HepG2 (cell line): ENCODE measurements around the gene ARFGEF2. TPM values are rescaled to one million over a fixed set of nuclear protein-coding genes. Genes with fewer than 3 reads are reported as not detected.
A peak's percentile ranks its signal among the peaks of the same experiment; 100 is the strongest.

ENCODE experiments used
- MYC ChIP-seq: sonication (generic); formaldehyde crosslinking; IDR thresholded peaks from 2 replicates; pipeline ENCODE4 v1.9.0; 2021; ENCODE audit warnings: missing genetic modification reagents, borderline replicate concordance
- POLR2A ChIP-seq, 2 experiments: IDR thresholded peaks; 2 replicates each; pipeline ENCODE4 v1.6.1; 2011; ENCODE audit warnings: low read depth in 2 of 2, low read length in 2 of 2, mild to moderate bottlenecking in 1 of 2, moderate library complexity in 1 of 2; ENCODE audit not compliant: insufficient read depth in 1 of 2
- ZBTB38 ChIP-seq: sonication (generic); formaldehyde crosslinking; IDR thresholded peaks from 2 replicates; pipeline ENCODE4 v1.5.1; 2020; ENCODE audit warnings: mild to moderate bottlenecking, missing genetic modification reagents
- ZNF296 ChIP-seq: sonication (generic); formaldehyde crosslinking; conservative IDR thresholded peaks from 2 replicates; pipeline ENCODE4 v1.5.0; 2020; ENCODE audit warnings: mild to moderate bottlenecking, missing genetic modification reagents
- ZNF563 ChIP-seq: sonication (generic); formaldehyde crosslinking; IDR thresholded peaks from 2 replicates; pipeline ENCODE4 v1.8.0; 2022; ENCODE audit warnings: mild to moderate bottlenecking, moderate library complexity, missing genetic modification reagents
- ZNF616 ChIP-seq: sonication (generic); formaldehyde crosslinking; IDR thresholded peaks from 2 replicates; pipeline ENCODE4 v1.5.0; 2020; ENCODE audit warnings: low read depth, mild to moderate bottlenecking, missing genetic modification reagents
- ZNF619 ChIP-seq: sonication (generic); formaldehyde crosslinking; IDR thresholded peaks from 2 replicates; pipeline ENCODE4 v1.4.0; 2020; ENCODE audit warnings: mild to moderate bottlenecking, missing genetic modification reagents
- ZNF781 ChIP-seq: sonication (generic); formaldehyde crosslinking; IDR thresholded peaks from 2 replicates; pipeline ENCODE4 v1.5.1; 2020; ENCODE audit warnings: borderline replicate concordance, mild to moderate bottlenecking, missing genetic modification reagents; ENCODE audit errors: not compliant biosample characterization
- ZNF891 ChIP-seq: sonication (generic); formaldehyde crosslinking; IDR thresholded peaks from 2 replicates; pipeline ENCODE4 v1.5.0; 2020; ENCODE audit warnings: mild to moderate bottlenecking, missing genetic modification reagents
- polyA plus RNA-seq, 8 experiments: library from polyadenylated mRNA; depleted of rRNA in 3 of 8; stranded (reverse) in 7 of 8; unstranded in 1 of 8; fragments of >200 nt; fragmentation: Illumina TruSeq in 4 of 8; extraction: Trizol in 4 of 8; gene quantifications; 2 replicates each; pipeline versions ENCODE4 v1.2.1 to v1.2.3, GENCODE V29; 2011 to 2016; ENCODE audit warnings: low read depth in 4 of 8, missing spikeins in 1 of 8, mixed read lengths in 1 of 8; ENCODE audit not compliant: insufficient read depth in 1 of 8
- total RNA-seq, 5 experiments: library from RNA; depleted of rRNA; stranded (reverse); fragments of >200 nt; fragmentation: Illumina TruSeq; extraction: Trizol; gene quantifications; 2 replicates each; pipeline ENCODE4 v1.2.3, GENCODE V29; 2016; ENCODE audit warnings: low read depth in 1 of 5
- TF ChIP-seq, protein P1 (sequence below): sonication (generic); formaldehyde crosslinking; IDR thresholded peaks from 2 replicates; pipeline ENCODE4; 2020; ENCODE audit warnings: missing genetic modification reagents, mild to moderate bottlenecking, borderline replicate concordance
- TF ChIP-seq, protein P2 (sequence below): sonication (generic); formaldehyde crosslinking; IDR thresholded peaks from 2 replicates; pipeline ENCODE4 v1.4.0; 2020; ENCODE audit warnings: mild to moderate bottlenecking, missing genetic modification reagents
- TF ChIP-seq, protein P3 (sequence below): sonication (generic); formaldehyde crosslinking; IDR thresholded peaks from 2 replicates; pipeline ENCODE4 v1.5.0; 2020; ENCODE audit warnings: mild to moderate bottlenecking, missing genetic modification reagents, borderline replicate concordance
- TF ChIP-seq, protein P4 (sequence below): sonication (generic); formaldehyde crosslinking; IDR thresholded peaks from 2 replicates; pipeline ENCODE4 v1.4.0; 2020; ENCODE audit warnings: missing genetic modification reagents
- TF ChIP-seq, protein P5 (sequence below): sonication (generic); formaldehyde crosslinking; IDR thresholded peaks from 2 replicates; pipeline ENCODE4 v1.8.0; 2023; ENCODE audit warnings: mild to moderate bottlenecking, missing genetic modification reagents

ARFGEF2 gene
- total and polyA plus RNA-seq, 2 of the 13 experiments (the other 11 are each of a cell fraction or from before 2014, with no cell fraction given), result 44.0 to 60.8 TPM

DNA sequence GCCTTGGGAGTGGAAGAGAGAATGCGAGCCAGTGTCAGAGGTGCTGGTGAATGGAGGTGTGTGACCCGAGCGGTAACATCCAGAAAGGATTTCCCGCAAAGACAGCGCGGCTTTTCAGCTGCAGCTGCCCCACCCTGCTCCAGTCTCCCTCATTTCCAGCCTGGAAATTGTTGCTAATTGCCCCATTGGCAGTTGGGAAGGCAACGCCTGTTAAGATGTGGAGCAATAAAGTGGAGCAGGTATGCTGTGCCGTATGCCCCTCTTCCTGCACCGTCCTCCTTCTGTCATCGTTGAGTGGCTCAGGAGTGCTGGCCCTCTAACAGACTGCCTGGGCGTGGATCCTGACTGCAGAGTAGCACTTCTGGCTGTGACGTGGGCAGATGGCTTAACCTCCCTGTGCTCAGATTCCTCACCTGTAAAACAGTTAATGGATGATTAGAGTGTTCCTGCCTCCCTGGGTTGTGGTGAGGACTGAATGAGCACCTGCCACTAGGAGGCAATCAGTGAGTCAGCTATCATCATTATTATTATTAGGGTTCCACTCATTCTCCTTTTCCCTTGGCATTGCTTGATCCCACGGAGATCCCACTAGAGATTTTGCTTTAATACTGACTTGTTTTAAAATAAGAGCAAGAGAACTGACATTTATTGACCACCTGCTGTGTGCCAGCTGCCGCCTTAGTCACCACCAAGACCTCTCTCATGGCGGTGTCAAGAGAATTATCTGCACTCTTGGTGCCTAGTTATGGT, 11.7 kb downstream of the ARFGEF2 start (continued):
- TF ChIP-seq, protein P1, sequence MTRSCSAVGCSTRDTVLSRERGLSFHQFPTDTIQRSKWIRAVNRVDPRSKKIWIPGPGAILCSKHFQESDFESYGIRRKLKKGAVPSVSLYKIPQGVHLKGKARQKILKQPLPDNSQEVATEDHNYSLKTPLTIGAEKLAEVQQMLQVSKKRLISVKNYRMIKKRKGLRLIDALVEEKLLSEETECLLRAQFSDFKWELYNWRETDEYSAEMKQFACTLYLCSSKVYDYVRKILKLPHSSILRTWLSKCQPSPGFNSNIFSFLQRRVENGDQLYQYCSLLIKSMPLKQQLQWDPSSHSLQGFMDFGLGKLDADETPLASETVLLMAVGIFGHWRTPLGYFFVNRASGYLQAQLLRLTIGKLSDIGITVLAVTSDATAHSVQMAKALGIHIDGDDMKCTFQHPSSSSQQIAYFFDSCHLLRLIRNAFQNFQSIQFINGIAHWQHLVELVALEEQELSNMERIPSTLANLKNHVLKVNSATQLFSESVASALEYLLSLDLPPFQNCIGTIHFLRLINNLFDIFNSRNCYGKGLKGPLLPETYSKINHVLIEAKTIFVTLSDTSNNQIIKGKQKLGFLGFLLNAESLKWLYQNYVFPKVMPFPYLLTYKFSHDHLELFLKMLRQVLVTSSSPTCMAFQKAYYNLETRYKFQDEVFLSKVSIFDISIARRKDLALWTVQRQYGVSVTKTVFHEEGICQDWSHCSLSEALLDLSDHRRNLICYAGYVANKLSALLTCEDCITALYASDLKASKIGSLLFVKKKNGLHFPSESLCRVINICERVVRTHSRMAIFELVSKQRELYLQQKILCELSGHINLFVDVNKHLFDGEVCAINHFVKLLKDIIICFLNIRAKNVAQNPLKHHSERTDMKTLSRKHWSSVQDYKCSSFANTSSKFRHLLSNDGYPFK (CRISPR knock-in tag), result 0 out of 2 replicates have a peak, but pooled peaks have one; percentile 30
- TF ChIP-seq ZNF891 (CRISPR knock-in tag) (peak; percentile 58; the same call in 1 of the 2 replicates), ZNF296 (CRISPR knock-in tag) (0 out of 2 replicates have a peak, but pooled peaks have one; percentile 51), ZBTB38 (CRISPR knock-in tag) (peak; percentile 73; the same call in 1 of the 2 replicates), POLR2A (IDR thresholded peaks at IDR 0.05; ENCODE audit: insufficient read depth in 1 of 2, low read depth in 2 of 2, low read length in 2 of 2) (0 out of 4 replicates have a peak, but pooled peaks of 1 of the 2 experiments have one; percentile 20), ZNF563 (CRISPR knock-in tag) (0 out of 2 replicates have a peak, but pooled peaks have one; percentile 11), ZNF781 (CRISPR knock-in tag) (peak; percentile 36), ZNF619 (CRISPR knock-in tag) (0 out of 2 replicates have a peak, but pooled peaks have one; percentile 46), MYC (CRISPR knock-in tag) (no peak), ZNF616 (CRISPR knock-in tag) (peak; percentile 56; the same call in 1 of the 2 replicates)
- TF ChIP-seq, protein P2, sequence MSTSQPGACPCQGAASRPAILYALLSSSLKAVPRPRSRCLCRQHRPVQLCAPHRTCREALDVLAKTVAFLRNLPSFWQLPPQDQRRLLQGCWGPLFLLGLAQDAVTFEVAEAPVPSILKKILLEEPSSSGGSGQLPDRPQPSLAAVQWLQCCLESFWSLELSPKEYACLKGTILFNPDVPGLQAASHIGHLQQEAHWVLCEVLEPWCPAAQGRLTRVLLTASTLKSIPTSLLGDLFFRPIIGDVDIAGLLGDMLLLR (CRISPR knock-in tag), result no peak
- TF ChIP-seq, protein P3, sequence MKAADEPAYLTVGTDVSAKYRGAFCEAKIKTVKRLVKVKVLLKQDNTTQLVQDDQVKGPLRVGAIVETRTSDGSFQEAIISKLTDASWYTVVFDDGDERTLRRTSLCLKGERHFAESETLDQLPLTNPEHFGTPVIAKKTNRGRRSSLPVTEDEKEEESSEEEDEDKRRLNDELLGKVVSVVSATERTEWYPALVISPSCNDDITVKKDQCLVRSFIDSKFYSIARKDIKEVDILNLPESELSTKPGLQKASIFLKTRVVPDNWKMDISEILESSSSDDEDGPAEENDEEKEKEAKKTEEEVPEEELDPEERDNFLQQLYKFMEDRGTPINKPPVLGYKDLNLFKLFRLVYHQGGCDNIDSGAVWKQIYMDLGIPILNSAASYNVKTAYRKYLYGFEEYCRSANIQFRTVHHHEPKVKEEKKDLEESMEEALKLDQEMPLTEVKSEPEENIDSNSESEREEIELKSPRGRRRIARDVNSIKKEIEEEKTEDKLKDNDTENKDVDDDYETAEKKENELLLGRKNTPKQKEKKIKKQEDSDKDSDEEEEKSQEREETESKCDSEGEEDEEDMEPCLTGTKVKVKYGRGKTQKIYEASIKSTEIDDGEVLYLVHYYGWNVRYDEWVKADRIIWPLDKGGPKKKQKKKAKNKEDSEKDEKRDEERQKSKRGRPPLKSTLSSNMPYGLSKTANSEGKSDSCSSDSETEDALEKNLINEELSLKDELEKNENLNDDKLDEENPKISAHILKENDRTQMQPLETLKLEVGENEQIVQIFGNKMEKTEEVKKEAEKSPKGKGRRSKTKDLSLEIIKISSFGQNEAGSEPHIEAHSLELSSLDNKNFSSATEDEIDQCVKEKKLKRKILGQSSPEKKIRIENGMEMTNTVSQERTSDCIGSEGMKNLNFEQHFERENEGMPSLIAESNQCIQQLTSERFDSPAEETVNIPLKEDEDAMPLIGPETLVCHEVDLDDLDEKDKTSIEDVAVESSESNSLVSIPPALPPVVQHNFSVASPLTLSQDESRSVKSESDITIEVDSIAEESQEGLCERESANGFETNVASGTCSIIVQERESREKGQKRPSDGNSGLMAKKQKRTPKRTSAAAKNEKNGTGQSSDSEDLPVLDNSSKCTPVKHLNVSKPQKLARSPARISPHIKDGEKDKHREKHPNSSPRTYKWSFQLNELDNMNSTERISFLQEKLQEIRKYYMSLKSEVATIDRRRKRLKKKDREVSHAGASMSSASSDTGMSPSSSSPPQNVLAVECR (CRISPR knock-in tag), result 0 out of 2 replicates have a peak, but pooled peaks have one; percentile 7
- TF ChIP-seq, protein P4, sequence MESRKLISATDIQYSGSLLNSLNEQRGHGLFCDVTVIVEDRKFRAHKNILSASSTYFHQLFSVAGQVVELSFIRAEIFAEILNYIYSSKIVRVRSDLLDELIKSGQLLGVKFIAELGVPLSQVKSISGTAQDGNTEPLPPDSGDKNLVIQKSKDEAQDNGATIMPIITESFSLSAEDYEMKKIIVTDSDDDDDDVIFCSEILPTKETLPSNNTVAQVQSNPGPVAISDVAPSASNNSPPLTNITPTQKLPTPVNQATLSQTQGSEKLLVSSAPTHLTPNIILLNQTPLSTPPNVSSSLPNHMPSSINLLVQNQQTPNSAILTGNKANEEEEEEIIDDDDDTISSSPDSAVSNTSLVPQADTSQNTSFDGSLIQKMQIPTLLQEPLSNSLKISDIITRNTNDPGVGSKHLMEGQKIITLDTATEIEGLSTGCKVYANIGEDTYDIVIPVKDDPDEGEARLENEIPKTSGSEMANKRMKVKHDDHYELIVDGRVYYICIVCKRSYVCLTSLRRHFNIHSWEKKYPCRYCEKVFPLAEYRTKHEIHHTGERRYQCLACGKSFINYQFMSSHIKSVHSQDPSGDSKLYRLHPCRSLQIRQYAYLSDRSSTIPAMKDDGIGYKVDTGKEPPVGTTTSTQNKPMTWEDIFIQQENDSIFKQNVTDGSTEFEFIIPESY (CRISPR knock-in tag), result peak; percentile 62
- TF ChIP-seq, protein P5, sequence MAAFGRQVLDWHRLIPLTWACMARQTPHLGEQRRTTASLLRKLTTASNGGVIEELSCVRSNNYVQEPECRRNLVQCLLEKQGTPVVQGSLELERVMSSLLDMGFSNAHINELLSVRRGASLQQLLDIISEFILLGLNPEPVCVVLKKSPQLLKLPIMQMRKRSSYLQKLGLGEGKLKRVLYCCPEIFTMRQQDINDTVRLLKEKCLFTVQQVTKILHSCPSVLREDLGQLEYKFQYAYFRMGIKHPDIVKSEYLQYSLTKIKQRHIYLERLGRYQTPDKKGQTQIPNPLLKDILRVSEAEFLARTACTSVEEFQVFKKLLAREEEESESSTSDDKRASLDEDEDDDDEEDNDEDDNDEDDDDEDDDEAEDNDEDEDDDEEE (CRISPR knock-in tag), result peak; percentile 44; the same call in 1 of the 2 replicates
